ENCODE results near the gene CHRNA7. TPM values are rescaled to one million over a fixed set of nuclear protein-coding genes. Genes with fewer than 3 reads are reported as not detected.

The CHRNA7 gene
- total RNA-seq, 4 donors from 2014 or later = 0.35 to 6.5 (median 0.66) TPM

DNA sequence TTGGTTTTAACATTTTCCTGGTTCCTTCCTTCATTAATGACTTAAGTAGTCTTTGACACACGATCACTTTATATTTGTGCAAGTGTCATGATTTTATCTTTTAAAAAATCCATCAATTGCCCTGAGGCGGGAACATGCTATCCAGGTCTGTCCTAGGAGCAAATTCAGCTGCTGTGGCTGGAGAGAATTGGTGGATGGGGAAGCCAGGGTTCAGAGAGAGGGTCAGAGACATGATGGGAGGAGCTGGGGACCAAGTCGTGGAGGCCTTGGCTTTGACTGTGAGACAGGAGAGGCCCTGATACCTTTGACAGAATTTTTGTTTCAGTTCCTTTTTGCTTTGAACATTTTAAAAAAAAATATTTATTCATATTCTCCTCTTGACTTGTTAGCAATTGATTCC lies 89.0 kb downstream of the CHRNA7 start:
- in situ Hi-C loops (cut with MboI; ENCODE audit: low sequenced_read_pairs in 4 of 4) = no loop called here
- no peaks in the 10 kb centered on the region for H3K27me3 ChIP-seq
- intact Hi-C loops (cut with DNase I; ENCODE audit: low total_unique reads) = no loop called here
- no peak for ATAC-seq
- no peak for TF ChIP-seq POLR2A (IDR thresholded peaks at IDR 0.05)
- TF ChIP-seq, protein P1, sequence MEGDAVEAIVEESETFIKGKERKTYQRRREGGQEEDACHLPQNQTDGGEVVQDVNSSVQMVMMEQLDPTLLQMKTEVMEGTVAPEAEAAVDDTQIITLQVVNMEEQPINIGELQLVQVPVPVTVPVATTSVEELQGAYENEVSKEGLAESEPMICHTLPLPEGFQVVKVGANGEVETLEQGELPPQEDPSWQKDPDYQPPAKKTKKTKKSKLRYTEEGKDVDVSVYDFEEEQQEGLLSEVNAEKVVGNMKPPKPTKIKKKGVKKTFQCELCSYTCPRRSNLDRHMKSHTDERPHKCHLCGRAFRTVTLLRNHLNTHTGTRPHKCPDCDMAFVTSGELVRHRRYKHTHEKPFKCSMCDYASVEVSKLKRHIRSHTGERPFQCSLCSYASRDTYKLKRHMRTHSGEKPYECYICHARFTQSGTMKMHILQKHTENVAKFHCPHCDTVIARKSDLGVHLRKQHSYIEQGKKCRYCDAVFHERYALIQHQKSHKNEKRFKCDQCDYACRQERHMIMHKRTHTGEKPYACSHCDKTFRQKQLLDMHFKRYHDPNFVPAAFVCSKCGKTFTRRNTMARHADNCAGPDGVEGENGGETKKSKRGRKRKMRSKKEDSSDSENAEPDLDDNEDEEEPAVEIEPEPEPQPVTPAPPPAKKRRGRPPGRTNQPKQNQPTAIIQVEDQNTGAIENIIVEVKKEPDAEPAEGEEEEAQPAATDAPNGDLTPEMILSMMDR (IDR thresholded peaks at IDR 0.05 in 4 of 5, conservative IDR thresholded peaks at IDR 0.05 in 1 of 5) = no peak
- no peaks in the 10 kb centered on the region for H3K36me3 ChIP-seq
- no peak overlapping the region for H3K4me3 ChIP-seq
- no peak overlapping the region for H3K27ac ChIP-seq
- no peak for DNase-seq
- no peaks in the 10 kb centered on the region for H3K4me1 ChIP-seq
- H3K9me3 ChIP-seq = no peaks in the 10 kb centered on the region

DNA sequence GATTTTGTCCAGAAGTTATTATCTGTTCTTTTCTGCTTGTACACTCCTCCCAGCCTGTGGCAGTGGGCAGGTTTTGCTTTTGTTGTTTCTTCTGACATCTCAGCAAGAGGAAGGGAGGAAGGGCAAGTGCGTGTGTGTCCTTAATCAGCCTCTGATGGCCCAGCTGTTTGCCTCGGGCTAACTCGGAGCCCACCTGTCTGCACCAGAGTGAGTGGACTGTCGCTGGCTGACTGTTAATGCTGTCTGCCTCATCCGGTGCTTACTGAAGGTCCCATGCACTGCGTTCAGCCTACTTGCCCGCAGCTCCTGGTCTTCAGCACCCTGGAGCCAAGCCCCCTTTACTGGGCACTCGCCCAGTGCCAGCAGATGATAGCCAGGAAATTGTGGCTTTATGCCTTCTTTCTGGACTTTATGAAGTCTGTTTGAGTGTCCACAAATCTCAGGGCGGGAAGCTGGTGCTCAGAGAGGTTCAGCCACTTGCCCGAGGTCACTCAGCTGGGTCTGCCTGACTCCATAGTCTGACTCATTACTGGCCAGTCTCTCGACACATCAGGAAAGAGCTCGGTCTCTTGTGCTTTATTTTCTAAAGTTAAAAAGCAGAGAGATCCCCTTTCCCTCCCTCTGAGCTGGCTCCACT lies 89.5 kb downstream of the CHRNA7 start:
- in situ Hi-C loops (cut with MboI; ENCODE audit: low sequenced_read_pairs in 4 of 4) (no loop called here), intact Hi-C loops (cut with DNase I; ENCODE audit: low total_unique reads) (no loop called here)
- H3K4me1 ChIP-seq = no peaks in the 10 kb centered on the region
- no peak for DNase-seq
- no peak for ATAC-seq
- H3K36me3 ChIP-seq = no peaks in the 10 kb centered on the region
- H3K27me3 ChIP-seq = no peaks in the 10 kb centered on the region
- H3K4me3 ChIP-seq = no peak overlapping the region
- no peak for TF ChIP-seq POLR2A (IDR thresholded peaks at IDR 0.05)
- TF ChIP-seq, protein P1 (IDR thresholded peaks at IDR 0.05 in 4 of 5, conservative IDR thresholded peaks at IDR 0.05 in 1 of 5) = no peak
- no peak overlapping the region for H3K27ac ChIP-seq
- H3K9me3 ChIP-seq = no peaks in the 10 kb centered on the region

DNA sequence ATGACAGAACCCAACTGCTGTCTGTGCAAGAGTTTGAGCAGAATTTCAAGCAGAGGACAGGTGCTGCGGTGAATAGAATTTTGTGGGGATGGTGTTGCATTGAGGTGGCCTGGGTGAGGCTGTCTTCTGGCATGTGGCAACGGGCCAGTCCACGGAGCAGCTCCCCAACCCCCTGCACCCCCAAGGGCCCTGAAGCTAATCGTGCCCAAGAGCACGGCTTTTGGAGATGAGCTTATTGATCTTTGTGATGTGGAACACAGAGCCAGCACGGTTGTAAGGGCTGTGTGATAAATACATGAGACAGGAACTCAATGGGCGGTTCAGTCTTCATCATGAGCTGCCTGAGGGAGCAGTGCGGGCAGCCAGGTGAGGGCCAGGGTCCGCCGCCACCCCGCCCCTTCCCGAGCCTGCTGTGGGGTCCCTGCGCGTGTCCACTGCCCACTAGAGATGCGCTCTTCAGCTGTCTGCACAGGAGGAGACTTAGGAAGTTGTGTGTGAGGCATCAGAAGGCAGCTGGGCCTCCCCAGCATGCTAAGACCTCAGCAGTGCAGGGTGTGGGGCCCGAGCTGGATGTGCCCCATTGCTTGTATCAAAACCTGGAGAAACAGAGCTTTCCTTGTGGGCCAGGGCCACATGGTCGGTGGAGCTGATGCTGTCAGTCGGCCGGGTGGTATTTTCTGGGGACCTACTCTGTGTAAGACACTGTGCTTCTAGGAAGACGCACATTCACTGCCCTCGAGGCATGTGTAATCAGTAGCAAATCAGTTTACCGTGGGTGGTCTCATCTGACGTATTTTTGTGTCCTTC lies 90.5 kb downstream of the CHRNA7 start:
- no peak for ATAC-seq
- in situ Hi-C loops (cut with MboI; ENCODE audit: low sequenced_read_pairs in 4 of 4) = no loop called here
- Histone ChIP-seq H3K27me3 (no peaks in the 10 kb centered on the region), H3K4me1 (no peaks in the 10 kb centered on the region), H3K4me3 (no peak overlapping the region), H3K36me3 (no peaks in the 10 kb centered on the region), H3K27ac (no peak overlapping the region), H3K9me3 (no peaks in the 10 kb centered on the region)
- intact Hi-C loops (cut with DNase I; ENCODE audit: low total_unique reads) = no loop called here
- no peak for DNase-seq
- no peak for TF ChIP-seq POLR2A (IDR thresholded peaks at IDR 0.05)
- TF ChIP-seq, protein P1 (IDR thresholded peaks at IDR 0.05 in 4 of 5, conservative IDR thresholded peaks at IDR 0.05 in 1 of 5) = no peak

- no peak overlapping the region for H3K4me3 ChIP-seq
- TF ChIP-seq, protein P1 (IDR thresholded peaks at IDR 0.05 in 4 of 5, conservative IDR thresholded peaks at IDR 0.05 in 1 of 5) = no peak
- no peak for TF ChIP-seq POLR2A (IDR thresholded peaks at IDR 0.05)
- H3K9me3 ChIP-seq = no peaks in the 10 kb centered on the region
- no peaks in the 10 kb centered on the region for H3K36me3 ChIP-seq
- intact Hi-C loops (cut with DNase I; ENCODE audit: low total_unique reads) (no loop called here), in situ Hi-C loops (cut with MboI; ENCODE audit: low sequenced_read_pairs in 4 of 4) (no loop called here)
- DNase-seq = no peak
- no peaks in the 10 kb centered on the region for H3K27me3 ChIP-seq
- H3K27ac ChIP-seq = no peak overlapping the region
- ATAC-seq = no peak
- no peaks in the 10 kb centered on the region for H3K4me1 ChIP-seq
Observed at GRCh38 chr15:32121384-32121695, 91.0 kb downstream of the CHRNA7 start.
